DND-41 (cell line): ENCODE data around the gene EHD1.

Experiments used
- ATAC-seq: fragments of 200-7000 bp; cut with Tn5 transposase; 3 replicates; pipeline ENCODE4 v1.9.1; 2021; ENCODE audit warnings: low read depth; ENCODE audit not compliant: insufficient read depth
- DNase-seq: peaks from one replicate; pipeline ENCODE4 v3.0.0-alpha.2; 2020
- H2AFZ ChIP-seq: 2 replicates; pipeline ENCODE4 v1.6.0; 2012; ENCODE audit warnings: low read depth, low read length
- H3K27ac ChIP-seq: 2 replicates; pipeline ENCODE4 v1.5.1; 2012; ENCODE audit warnings: low read length, inconsistent platforms
- H3K27me3 ChIP-seq: fragments of 200-600 bp; sonication (generic); 2 replicates; pipeline ENCODE4 v1.6.0; 2012; ENCODE audit warnings: low read length, mild to moderate bottlenecking, inconsistent platforms; ENCODE audit not compliant: insufficient read depth, poor library complexity
- H3K36me3 ChIP-seq: 2 replicates; pipeline ENCODE4 v1.5.1; 2012; ENCODE audit warnings: low read length, inconsistent platforms; ENCODE audit not compliant: insufficient read depth
- H3K4me1 ChIP-seq: 2 replicates; pipeline ENCODE4 v1.5.1; 2012; ENCODE audit warnings: mild to moderate bottlenecking, low read length; ENCODE audit not compliant: insufficient read depth
- H3K4me2 ChIP-seq: 2 replicates; pipeline ENCODE4 v1.6.0; 2012; ENCODE audit warnings: mild to moderate bottlenecking, moderate library complexity, low read length, inconsistent platforms; ENCODE audit not compliant: insufficient read depth
- H3K4me3 ChIP-seq, 2 experiments: fragments of 200-600 bp in 1 of 2; shearing (Covaris generic) in 1 of 2; 2 replicates each; pipeline ENCODE4 v1.5.1; 2012 to 2016; ENCODE audit warnings: inconsistent platforms in 2 of 2, low read length in 2 of 2, mild to moderate bottlenecking in 2 of 2, low read depth in 1 of 2, moderate library complexity in 1 of 2
- H3K79me2 ChIP-seq: 2 replicates; pipeline ENCODE4 v1.6.0; 2012; ENCODE audit warnings: low read length, inconsistent platforms; ENCODE audit not compliant: insufficient read depth
- H3K9ac ChIP-seq: 2 replicates; pipeline ENCODE4 v1.6.0; 2012; ENCODE audit warnings: low read depth, mild to moderate bottlenecking, inconsistent platforms, low read length, moderate library complexity
- H3K9me3 ChIP-seq: 2 replicates; pipeline ENCODE4 v1.5.1; 2012; ENCODE audit warnings: low read length, moderate library complexity, mild to moderate bottlenecking, inconsistent platforms; ENCODE audit not compliant: insufficient read depth, severe bottlenecking
- H4K20me1 ChIP-seq: 2 replicates; pipeline ENCODE4 v1.6.0; 2012; ENCODE audit warnings: low read length; ENCODE audit not compliant: insufficient read depth
- EZH2 ChIP-seq: IDR thresholded peaks from 3 replicates; pipeline ENCODE4 v1.6.1; 2012; ENCODE audit warnings: borderline replicate concordance, low read depth, mild to moderate bottlenecking, moderate library complexity, low read length, inconsistent platforms; ENCODE audit not compliant: severe bottlenecking
- TF ChIP-seq, protein P1 (sequence below): IDR thresholded peaks from 2 replicates; pipeline ENCODE4 v1.5.1; 2012; ENCODE audit warnings: borderline replicate concordance, low read length, moderate library complexity, mild to moderate bottlenecking; ENCODE audit not compliant: poor library complexity, severe bottlenecking; ENCODE audit errors: extremely low read depth

The EHD1 gene

GRCh38 chr11:64892411-64892831 is 14.0 kb upstream of the EHD1 start:
- no peak overlapping the region for H3K4me2 ChIP-seq
- H3K27me3 ChIP-seq, result no peaks in the 10 kb centered on the region
- ATAC-seq (no peak), DNase-seq (no peak)
- peaks cover 10% of the 10 kb centered on the region for H3K4me1 ChIP-seq
- H2AFZ ChIP-seq, result no peak overlapping the region
- no peak for TF ChIP-seq EZH2
- TF ChIP-seq, protein P1, sequence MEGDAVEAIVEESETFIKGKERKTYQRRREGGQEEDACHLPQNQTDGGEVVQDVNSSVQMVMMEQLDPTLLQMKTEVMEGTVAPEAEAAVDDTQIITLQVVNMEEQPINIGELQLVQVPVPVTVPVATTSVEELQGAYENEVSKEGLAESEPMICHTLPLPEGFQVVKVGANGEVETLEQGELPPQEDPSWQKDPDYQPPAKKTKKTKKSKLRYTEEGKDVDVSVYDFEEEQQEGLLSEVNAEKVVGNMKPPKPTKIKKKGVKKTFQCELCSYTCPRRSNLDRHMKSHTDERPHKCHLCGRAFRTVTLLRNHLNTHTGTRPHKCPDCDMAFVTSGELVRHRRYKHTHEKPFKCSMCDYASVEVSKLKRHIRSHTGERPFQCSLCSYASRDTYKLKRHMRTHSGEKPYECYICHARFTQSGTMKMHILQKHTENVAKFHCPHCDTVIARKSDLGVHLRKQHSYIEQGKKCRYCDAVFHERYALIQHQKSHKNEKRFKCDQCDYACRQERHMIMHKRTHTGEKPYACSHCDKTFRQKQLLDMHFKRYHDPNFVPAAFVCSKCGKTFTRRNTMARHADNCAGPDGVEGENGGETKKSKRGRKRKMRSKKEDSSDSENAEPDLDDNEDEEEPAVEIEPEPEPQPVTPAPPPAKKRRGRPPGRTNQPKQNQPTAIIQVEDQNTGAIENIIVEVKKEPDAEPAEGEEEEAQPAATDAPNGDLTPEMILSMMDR, result no peak
- H3K9me3 ChIP-seq, result no peaks in the 10 kb centered on the region
- no peak overlapping the region for H3K9ac ChIP-seq
- H3K4me3 ChIP-seq, result no peak overlapping the region
- H3K79me2 ChIP-seq, result no peaks in the 10 kb centered on the region
- no peaks in the 10 kb centered on the region for H4K20me1 ChIP-seq
- H3K27ac ChIP-seq, result no peak overlapping the region
- peaks cover 18% of the 10 kb centered on the region for H3K36me3 ChIP-seq

DNA sequence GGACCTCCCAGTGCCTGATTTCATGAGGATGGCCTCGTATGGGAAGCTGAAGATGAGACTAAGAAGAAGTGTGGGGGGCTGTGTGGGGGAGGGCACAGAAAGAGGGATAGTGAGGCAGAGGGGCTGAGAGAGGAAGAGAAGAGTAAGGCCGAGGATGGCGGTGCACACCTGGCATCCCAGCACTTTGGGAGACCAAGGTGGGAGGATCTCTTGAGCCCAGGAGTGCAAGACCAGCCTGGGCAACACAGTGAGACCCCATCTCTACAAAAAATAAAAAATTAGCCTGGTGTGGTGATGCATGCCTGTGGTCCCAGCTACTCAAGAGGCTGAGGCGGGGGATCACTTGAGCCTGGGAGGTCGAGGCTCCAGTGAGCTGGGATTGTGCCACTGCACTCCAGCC is 13.5 kb upstream of the EHD1 start:
- H3K36me3 ChIP-seq, result peaks cover 14% of the 10 kb centered on the region
- H4K20me1 ChIP-seq, result no peaks in the 10 kb centered on the region
- H3K9me3 ChIP-seq, result no peaks in the 10 kb centered on the region
- no peak overlapping the region for H3K9ac ChIP-seq
- TF ChIP-seq, protein P1, result no peak
- no peak for TF ChIP-seq EZH2
- no peak overlapping the region for H3K4me3 ChIP-seq
- H2AFZ ChIP-seq, result no peak overlapping the region
- H3K4me2 ChIP-seq, result no peak overlapping the region
- DNase-seq (no peak), ATAC-seq (no peak)
- no peaks in the 10 kb centered on the region for H3K27me3 ChIP-seq
- no peak overlapping the region for H3K27ac ChIP-seq
- no peaks in the 10 kb centered on the region for H3K79me2 ChIP-seq
- peaks cover 12% of the 10 kb centered on the region for H3K4me1 ChIP-seq

DNA sequence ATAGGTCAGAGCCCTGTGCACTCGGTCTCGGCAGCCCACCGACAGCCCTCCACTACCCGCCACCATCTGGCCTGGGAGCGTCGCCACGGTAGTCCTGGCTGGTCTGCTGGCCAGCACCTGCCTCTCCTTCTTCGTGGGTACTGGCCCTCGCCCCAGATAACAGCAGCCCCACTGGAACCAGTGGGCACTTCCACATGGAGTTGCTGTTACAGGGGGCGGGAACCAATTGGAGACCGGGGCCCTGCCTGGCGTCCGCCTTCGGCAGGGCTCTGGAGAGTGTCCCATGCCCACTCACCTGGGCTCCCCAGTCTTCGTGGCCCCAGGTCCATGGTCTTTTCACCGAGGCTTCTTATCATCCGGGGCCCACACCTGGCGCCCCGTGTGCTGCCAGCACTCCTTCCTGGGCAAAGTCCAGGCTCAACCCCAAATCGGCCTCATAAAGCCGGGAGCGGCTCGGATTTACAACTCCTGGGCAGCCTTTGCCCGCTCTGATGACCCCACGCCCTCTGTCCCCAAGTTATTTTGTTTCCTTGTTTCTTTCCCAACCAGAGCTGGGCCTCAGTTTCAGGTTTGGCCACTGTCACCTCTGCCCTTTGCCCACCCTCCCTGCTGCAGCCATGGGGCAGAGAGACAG is 12.9 kb upstream of the EHD1 start:
- no peaks in the 10 kb centered on the region for H3K79me2 ChIP-seq
- no peaks in the 10 kb centered on the region for H4K20me1 ChIP-seq
- DNase-seq (no peak), ATAC-seq (no peak)
- no peak overlapping the region for H3K4me2 ChIP-seq
- TF ChIP-seq, protein P1, result no peak
- TF ChIP-seq EZH2, result no peak
- H3K9ac ChIP-seq, result no peak overlapping the region
- H3K27ac ChIP-seq, result no peak overlapping the region
- H3K27me3 ChIP-seq, result no peaks in the 10 kb centered on the region
- H3K4me1 ChIP-seq, result peaks cover 12% of the 10 kb centered on the region
- H3K36me3 ChIP-seq, result peaks cover 10% of the 10 kb centered on the region
- H3K9me3 ChIP-seq, result no peaks in the 10 kb centered on the region
- H2AFZ ChIP-seq, result no peak overlapping the region
- no peak overlapping the region for H3K4me3 ChIP-seq
